ENCODE results near the gene GMFB. TPM values are rescaled to one million over a fixed set of nuclear protein-coding genes. Genes with fewer than 3 reads are reported as not detected.

GMFB gene
- total RNA-seq, 1 donor, result 98.8 TPM

DNA sequence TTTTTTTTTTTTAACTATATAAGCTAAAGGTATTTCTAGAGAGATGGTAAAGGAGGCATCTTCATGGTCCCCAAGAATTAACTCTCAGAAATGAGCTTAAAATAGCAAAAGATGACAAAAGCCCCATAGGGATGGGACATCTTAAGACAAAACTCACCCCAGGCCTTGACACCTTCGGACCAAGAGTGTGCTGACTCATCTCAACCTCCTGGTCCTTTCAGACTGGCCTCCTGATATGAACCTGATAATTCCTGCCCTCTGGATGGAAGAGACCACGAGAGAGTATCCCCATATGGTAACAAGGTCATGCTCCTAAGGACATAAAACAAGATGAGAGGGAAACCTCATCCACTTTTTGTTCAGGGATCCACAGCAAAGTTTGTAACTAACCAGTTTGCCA, 8.4 kb upstream of the GMFB start:
- Histone ChIP-seq H4K20me1 (ENCODE audit: insufficient read depth, low read length) (no peaks in the 10 kb centered on the region), H3K27me3 (ENCODE audit: insufficient read depth, low read length) (no peaks in the 10 kb centered on the region), H3K36me3 (ENCODE audit: insufficient read depth, low read length) (no peaks in the 10 kb centered on the region), H3K4me3 (ENCODE audit: insufficient read depth, low read length) (no peak overlapping the region), H3K9me3 (ENCODE audit: low read depth, low read length) (no peaks in the 10 kb centered on the region), H3K4me2 (ENCODE audit: insufficient read depth, low read length) (no peak overlapping the region), H2AFZ (ENCODE audit: low read length) (no peak overlapping the region), H3K27ac (ENCODE audit: low read depth, low read length) (no peak overlapping the region), H3K4me1 (ENCODE audit: insufficient read depth, low read length) (no peaks in the 10 kb centered on the region), H3K79me2 (ENCODE audit: insufficient read depth, low read length) (no peaks in the 10 kb centered on the region)
- no peak for DNase-seq (ENCODE audit: insufficient read length, low spot score, missing footprints)
- TF ChIP-seq, protein P1, sequence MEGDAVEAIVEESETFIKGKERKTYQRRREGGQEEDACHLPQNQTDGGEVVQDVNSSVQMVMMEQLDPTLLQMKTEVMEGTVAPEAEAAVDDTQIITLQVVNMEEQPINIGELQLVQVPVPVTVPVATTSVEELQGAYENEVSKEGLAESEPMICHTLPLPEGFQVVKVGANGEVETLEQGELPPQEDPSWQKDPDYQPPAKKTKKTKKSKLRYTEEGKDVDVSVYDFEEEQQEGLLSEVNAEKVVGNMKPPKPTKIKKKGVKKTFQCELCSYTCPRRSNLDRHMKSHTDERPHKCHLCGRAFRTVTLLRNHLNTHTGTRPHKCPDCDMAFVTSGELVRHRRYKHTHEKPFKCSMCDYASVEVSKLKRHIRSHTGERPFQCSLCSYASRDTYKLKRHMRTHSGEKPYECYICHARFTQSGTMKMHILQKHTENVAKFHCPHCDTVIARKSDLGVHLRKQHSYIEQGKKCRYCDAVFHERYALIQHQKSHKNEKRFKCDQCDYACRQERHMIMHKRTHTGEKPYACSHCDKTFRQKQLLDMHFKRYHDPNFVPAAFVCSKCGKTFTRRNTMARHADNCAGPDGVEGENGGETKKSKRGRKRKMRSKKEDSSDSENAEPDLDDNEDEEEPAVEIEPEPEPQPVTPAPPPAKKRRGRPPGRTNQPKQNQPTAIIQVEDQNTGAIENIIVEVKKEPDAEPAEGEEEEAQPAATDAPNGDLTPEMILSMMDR (IDR thresholded peaks at IDR 0.05; ENCODE audit: extremely low read depth, low read depth, low read length), result no peak

- H3K4me3 ChIP-seq (ENCODE audit: insufficient read depth, low read length), result no peak overlapping the region
- DNase-seq (ENCODE audit: insufficient read length, low spot score, missing footprints), result no peak
- peaks cover 6% of the 10 kb centered on the region for H3K79me2 ChIP-seq (ENCODE audit: insufficient read depth, low read length)
- H3K27ac ChIP-seq (ENCODE audit: low read depth, low read length), result no peak overlapping the region
- H3K4me1 ChIP-seq (ENCODE audit: insufficient read depth, low read length), result peaks cover 6% of the 10 kb centered on the region
- no peak overlapping the region for H3K4me2 ChIP-seq (ENCODE audit: insufficient read depth, low read length)
- H3K9me3 ChIP-seq (ENCODE audit: low read depth, low read length), result no peaks in the 10 kb centered on the region
- H2AFZ ChIP-seq (ENCODE audit: low read length), result peak overlapping the region; percentile 5
- TF ChIP-seq, protein P1 (IDR thresholded peaks at IDR 0.05; ENCODE audit: extremely low read depth, low read depth, low read length), result no peak
- H4K20me1 ChIP-seq (ENCODE audit: insufficient read depth, low read length), result no peaks in the 10 kb centered on the region
- H3K36me3 ChIP-seq (ENCODE audit: insufficient read depth, low read length), result no peaks in the 10 kb centered on the region
- H3K27me3 ChIP-seq (ENCODE audit: insufficient read depth, low read length), result no peaks in the 10 kb centered on the region
Measured at GRCh38 chr14:54493293-54493692, 4.5 kb upstream of the GMFB start.

DNA sequence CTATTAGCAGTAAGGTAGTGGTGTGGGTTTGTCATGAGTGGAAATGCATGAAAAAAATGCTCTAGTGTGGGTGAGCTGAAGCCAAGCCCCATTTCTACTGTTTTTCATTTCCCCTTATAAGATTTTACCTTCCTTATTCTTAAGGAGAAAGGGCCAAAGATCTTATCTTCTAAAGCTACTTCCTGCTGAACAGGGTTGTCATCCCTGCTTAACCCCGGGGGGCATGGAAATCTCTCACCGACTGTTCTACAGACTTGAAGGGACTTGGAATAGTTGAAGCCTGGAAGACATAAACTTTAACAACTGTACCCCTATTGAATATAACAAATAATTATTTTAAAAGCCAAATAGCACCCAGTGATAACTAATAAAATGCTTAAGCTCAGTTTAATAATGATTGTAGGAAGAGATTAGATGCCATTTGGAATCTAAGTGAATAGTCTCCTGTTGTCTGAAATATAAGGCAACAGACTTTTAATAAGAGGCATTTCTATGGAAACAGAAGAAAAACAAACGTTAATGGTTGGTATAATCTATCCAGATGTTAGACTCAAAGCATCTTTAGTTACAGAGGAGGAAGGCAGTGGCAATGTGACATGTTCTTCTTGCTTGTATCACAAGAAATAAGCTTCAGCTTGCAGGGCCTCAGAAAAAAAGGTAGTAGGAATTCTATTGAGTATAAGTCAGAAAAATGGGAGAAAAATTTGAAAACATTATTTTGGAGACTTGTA, 1.8 kb upstream of the GMFB start:
- peaks cover 31% of the 10 kb centered on the region for H3K79me2 ChIP-seq (ENCODE audit: insufficient read depth, low read length)
- H3K4me2 ChIP-seq (ENCODE audit: insufficient read depth, low read length), result no peak overlapping the region
- H2AFZ ChIP-seq (ENCODE audit: low read length), result no peak overlapping the region

More for the DNA sequence above, 1.8 kb upstream of the GMFB start:
- Histone ChIP-seq H4K20me1 (ENCODE audit: insufficient read depth, low read length) (peaks cover 6% of the 10 kb centered on the region), H3K36me3 (ENCODE audit: insufficient read depth, low read length) (no peaks in the 10 kb centered on the region), H3K27me3 (ENCODE audit: insufficient read depth, low read length) (no peaks in the 10 kb centered on the region), H3K4me3 (ENCODE audit: insufficient read depth, low read length) (no peak overlapping the region), H3K4me1 (ENCODE audit: insufficient read depth, low read length) (peaks cover 16% of the 10 kb centered on the region), H3K9me3 (ENCODE audit: low read depth, low read length) (no peaks in the 10 kb centered on the region), H3K27ac (ENCODE audit: low read depth, low read length) (no peak overlapping the region)
- no peak for DNase-seq (ENCODE audit: insufficient read length, low spot score, missing footprints)
- TF ChIP-seq, protein P1 (IDR thresholded peaks at IDR 0.05; ENCODE audit: extremely low read depth, low read depth, low read length), result no peak
